Sigmoid colon (tissue), 4 donors: Measurements from ENCODE around the gene EBF4.

Experiments
- EP300 ChIP-seq, 4 donors: sonication (generic); formaldehyde crosslinking; IDR thresholded peaks; one replicate each; pipeline ENCODE4 v1.6.1; 2017; ENCODE audit warnings: antibody characterized with exemption in 4 of 4
- POLR2A ChIP-seq, 2 donors: fragments of 450-650 bp; IDR thresholded peaks; one replicate each; pipeline ENCODE4 v1.6.1; 2016; ENCODE audit warnings: antibody characterized with exemption in 2 of 2, mild to moderate bottlenecking in 2 of 2, moderate library complexity in 2 of 2
- TF ChIP-seq, protein P1 (sequence below), 4 experiments: fragments of 450-650 bp in 3 of 4; fragments of 200-600 bp in 1 of 4; IDR thresholded peaks; one replicate each; pipeline ENCODE4 v1.5.1; 2016 to 2019; ENCODE audit warnings: antibody characterized with exemption in 4 of 4, mild to moderate bottlenecking in 3 of 4, moderate library complexity in 2 of 4

DNA sequence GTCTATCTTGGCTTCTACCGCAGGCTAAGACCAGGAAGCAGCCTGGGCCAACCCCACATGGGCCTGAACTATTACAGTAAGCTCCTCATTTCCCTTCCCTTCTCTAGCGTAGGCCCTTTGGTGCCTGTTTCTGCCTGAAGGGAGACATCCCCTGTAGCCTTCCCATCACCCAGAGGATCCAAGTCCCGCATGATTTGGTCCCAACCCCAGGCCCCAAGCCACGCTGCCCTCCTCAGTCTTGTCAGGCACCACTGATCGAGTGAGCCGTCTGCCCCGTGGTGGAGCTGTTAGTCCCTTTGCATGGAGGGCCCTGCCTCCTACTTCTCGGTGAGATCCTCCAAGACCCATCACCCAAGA lies 46.4 kb downstream of the EBF4 start:
- no peak for TF ChIP-seq POLR2A (IDR thresholded peaks at IDR 0.05)
- TF ChIP-seq, protein P1, sequence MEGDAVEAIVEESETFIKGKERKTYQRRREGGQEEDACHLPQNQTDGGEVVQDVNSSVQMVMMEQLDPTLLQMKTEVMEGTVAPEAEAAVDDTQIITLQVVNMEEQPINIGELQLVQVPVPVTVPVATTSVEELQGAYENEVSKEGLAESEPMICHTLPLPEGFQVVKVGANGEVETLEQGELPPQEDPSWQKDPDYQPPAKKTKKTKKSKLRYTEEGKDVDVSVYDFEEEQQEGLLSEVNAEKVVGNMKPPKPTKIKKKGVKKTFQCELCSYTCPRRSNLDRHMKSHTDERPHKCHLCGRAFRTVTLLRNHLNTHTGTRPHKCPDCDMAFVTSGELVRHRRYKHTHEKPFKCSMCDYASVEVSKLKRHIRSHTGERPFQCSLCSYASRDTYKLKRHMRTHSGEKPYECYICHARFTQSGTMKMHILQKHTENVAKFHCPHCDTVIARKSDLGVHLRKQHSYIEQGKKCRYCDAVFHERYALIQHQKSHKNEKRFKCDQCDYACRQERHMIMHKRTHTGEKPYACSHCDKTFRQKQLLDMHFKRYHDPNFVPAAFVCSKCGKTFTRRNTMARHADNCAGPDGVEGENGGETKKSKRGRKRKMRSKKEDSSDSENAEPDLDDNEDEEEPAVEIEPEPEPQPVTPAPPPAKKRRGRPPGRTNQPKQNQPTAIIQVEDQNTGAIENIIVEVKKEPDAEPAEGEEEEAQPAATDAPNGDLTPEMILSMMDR (IDR thresholded peaks at IDR 0.05), result no peak
- TF ChIP-seq EP300 (IDR thresholded peaks at IDR 0.05), result no peak
